GM13977 (cell line): ENCODE measurements around the gene TIPARP.

ENCODE experiments used
- DNase-seq: peaks from one replicate; pipeline ENCODE4 v3.0.0; 2012; ENCODE audit warnings: low spot score
- CTCF ChIP-seq: IDR thresholded peaks from 2 replicates; pipeline ENCODE4 v1.5.1; 2012; ENCODE audit warnings: mild to moderate bottlenecking, control low read depth; ENCODE audit not compliant: insufficient read depth; ENCODE audit errors: extremely low read depth, missing control alignments
- in situ Hi-C: fragments of 300-500 bp; cut with MboI; formaldehyde crosslinking; loops from one replicate; pipeline ENCODE4 v1.12.0; 2022; ENCODE audit warnings: low sequenced_read_pairs, low pct_unique_long_range_greater_than_20kb, mixed read lengths, inconsistent platforms; ENCODE audit not compliant: unreplicated experiment

The TIPARP gene

GRCh38 chr3:156750191-156750873 is 75.9 kb downstream of the TIPARP start:
- TF ChIP-seq CTCF, result no peak
- no peak for DNase-seq
- in situ Hi-C loops, result no loop called here

DNA sequence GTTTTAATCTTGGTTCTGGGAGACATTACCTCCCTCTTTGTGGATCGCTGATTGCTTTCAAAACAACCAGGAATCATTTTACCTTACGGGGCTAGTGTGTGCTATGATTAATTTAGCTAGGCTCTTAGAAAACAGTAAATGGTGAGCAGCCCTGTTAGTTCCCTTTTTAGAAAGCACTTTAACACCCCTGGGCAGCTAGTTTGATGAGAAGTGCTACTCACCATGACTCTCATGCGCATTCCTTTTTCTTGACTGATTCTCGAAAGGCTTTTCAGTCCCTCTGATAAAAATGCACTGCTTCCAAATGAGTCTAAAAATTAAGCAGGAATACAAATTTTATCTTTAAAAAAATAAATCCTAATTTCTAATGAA is 76.5 kb downstream of the TIPARP start:
- DNase-seq, result no peak
- in situ Hi-C loops, result no loop called here
- TF ChIP-seq CTCF, result no peak

DNA sequence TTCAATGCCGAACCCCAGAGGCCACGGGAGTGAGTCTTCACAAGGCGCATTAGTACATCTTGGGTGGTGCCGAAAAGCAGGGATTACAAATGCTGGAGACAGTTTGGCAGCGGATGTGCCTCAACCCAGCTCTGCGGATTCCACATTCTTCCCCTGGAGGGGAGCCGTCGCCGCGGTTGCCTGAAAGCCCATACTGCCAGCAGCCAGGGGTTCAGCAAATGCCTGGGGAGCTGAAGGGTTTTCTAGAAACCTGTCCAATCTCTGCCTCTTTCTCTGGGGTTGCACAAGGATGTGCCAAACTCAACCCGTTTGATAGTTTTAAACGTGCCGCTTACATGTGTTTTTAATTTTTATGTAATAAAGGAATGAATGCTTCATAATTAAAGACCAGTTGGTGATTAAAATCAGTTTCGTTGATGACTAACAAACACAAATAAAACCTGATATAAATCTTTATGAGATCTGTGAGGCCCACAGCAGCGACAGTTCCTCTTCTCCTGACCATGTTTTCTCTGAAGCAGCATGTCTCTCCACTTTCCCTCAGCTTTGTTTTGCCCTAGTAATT is 77.2 kb downstream of the TIPARP start:
- in situ Hi-C loops, result no loop called here
- no peak for DNase-seq
- no peak for TF ChIP-seq CTCF
